ENCODE results near the gene FBXO17. TPM values are rescaled to one million over a fixed set of nuclear protein-coding genes. Genes with fewer than 3 reads are reported as not detected.

FBXO17 gene
- 24.1 and 27.1 TPM in 2 replicates for total RNA-seq
- long read RNA-seq, partial matches to known transcripts = 1 of 8 reads
- long read RNA-seq, other reads (novel, unspliced or antisense) = 3 of 8 reads

- H3K27me3 Mint-ChIP-seq = no peaks in the 10 kb centered on the region
- peaks cover 4% of the 10 kb centered on the region for H3K36me3 Mint-ChIP-seq (ENCODE audit: insufficient read depth)
Measured at GRCh38 chr19:38975214-38975860, at the start of gene FBXO17. Gene FBXO17, minus strand, starts transcription at chr19:38975742. Its CDS starts 25,423 bp downstream, at chr19:38950319.

GRCh38 chr19:39024875-39025641 is 49.5 kb upstream of the FBXO17 start:
- Mint-ChIP-seq H3K27me3 (no peaks in the 10 kb centered on the region), H3K27ac (no peak overlapping the region), H3K4me3 (ENCODE audit: low read depth) (no peak overlapping the region), H3K9me3 (ENCODE audit: low read depth) (peaks cover 3% of the 10 kb centered on the region), H3K4me1 (ENCODE audit: low read depth) (no peaks in the 10 kb centered on the region), H3K36me3 (ENCODE audit: insufficient read depth) (peaks cover 17% of the 10 kb centered on the region)
- TF ChIP-seq CTCF (IDR thresholded peaks at IDR 0.05; ENCODE audit: unreplicated experiment) = no peak
- DNase-seq (ENCODE audit: low spot score, unreplicated experiment) = no peak

More at GRCh38 chr19:38975214-38975860, at the start of gene FBXO17:
- Mint-ChIP-seq H3K4me3 (ENCODE audit: low read depth) (peak within 1 kb of the TSS; percentile 88), H3K27ac (peak within 1 kb of the TSS; percentile 94), H3K9me3 (ENCODE audit: low read depth) (peaks cover under 1% of the 10 kb centered on the region), H3K4me1 (ENCODE audit: low read depth) (peaks cover 22% of the 10 kb centered on the region)
- DNase-seq (ENCODE audit: low spot score, unreplicated experiment) = peak; percentile 29
- TF ChIP-seq CTCF (IDR thresholded peaks at IDR 0.05; ENCODE audit: unreplicated experiment) = no peak

- no peaks in the 10 kb centered on the region for H3K27me3 Mint-ChIP-seq
- TF ChIP-seq CTCF (IDR thresholded peaks at IDR 0.05; ENCODE audit: unreplicated experiment) = no peak
Measured at GRCh38 chr19:39021063-39021462, 45.5 kb upstream of the FBXO17 start.

GRCh38 chr19:39017646-39018045 is 42.1 kb upstream of the FBXO17 start:
- no peak for DNase-seq (ENCODE audit: low spot score, unreplicated experiment)
- Mint-ChIP-seq H3K4me3 (ENCODE audit: low read depth) (no peak overlapping the region), H3K9me3 (ENCODE audit: low read depth) (no peaks in the 10 kb centered on the region), H3K36me3 (ENCODE audit: insufficient read depth) (peaks cover 1% of the 10 kb centered on the region), H3K4me1 (ENCODE audit: low read depth) (peaks cover 4% of the 10 kb centered on the region), H3K27ac (no peak overlapping the region), H3K27me3 (no peaks in the 10 kb centered on the region)
- TF ChIP-seq CTCF (IDR thresholded peaks at IDR 0.05; ENCODE audit: unreplicated experiment) = no peak

More at GRCh38 chr19:39021063-39021462, 45.5 kb upstream of the FBXO17 start:
- DNase-seq (ENCODE audit: low spot score, unreplicated experiment) = no peak
- Mint-ChIP-seq H3K4me1 (ENCODE audit: low read depth) (peaks cover 2% of the 10 kb centered on the region), H3K27ac (no peak overlapping the region), H3K9me3 (ENCODE audit: low read depth) (no peaks in the 10 kb centered on the region), H3K4me3 (ENCODE audit: low read depth) (no peak overlapping the region), H3K36me3 (ENCODE audit: insufficient read depth) (peaks cover 2% of the 10 kb centered on the region)

GRCh38 chr19:39017026-39017425 is 41.5 kb upstream of the FBXO17 start:
- Mint-ChIP-seq H3K27ac (no peak overlapping the region), H3K4me1 (ENCODE audit: low read depth) (peaks cover 4% of the 10 kb centered on the region), H3K4me3 (ENCODE audit: low read depth) (no peak overlapping the region), H3K27me3 (no peaks in the 10 kb centered on the region), H3K36me3 (ENCODE audit: insufficient read depth) (peaks cover 1% of the 10 kb centered on the region), H3K9me3 (ENCODE audit: low read depth) (no peaks in the 10 kb centered on the region)
- no peak for DNase-seq (ENCODE audit: low spot score, unreplicated experiment)
- no peak for TF ChIP-seq CTCF (IDR thresholded peaks at IDR 0.05; ENCODE audit: unreplicated experiment)
